Nucleus accumbens (tissue), 56 donors: ENCODE measurements around the gene NCOA4.
A peak's percentile ranks its signal among the peaks of the same experiment; 100 is the strongest.
"Not testable (repeated sequence)": the region's sequence is repeated elsewhere in the genome, so short reads cannot be mapped to it uniquely, and the experiment has no call there.

Experiments
- DNase-seq, 56 donors: peaks; one replicate each; lab custom pipeline; 2025; lab: John Stamatoyannopoulos, UW

Gene NCOA4

DNA sequence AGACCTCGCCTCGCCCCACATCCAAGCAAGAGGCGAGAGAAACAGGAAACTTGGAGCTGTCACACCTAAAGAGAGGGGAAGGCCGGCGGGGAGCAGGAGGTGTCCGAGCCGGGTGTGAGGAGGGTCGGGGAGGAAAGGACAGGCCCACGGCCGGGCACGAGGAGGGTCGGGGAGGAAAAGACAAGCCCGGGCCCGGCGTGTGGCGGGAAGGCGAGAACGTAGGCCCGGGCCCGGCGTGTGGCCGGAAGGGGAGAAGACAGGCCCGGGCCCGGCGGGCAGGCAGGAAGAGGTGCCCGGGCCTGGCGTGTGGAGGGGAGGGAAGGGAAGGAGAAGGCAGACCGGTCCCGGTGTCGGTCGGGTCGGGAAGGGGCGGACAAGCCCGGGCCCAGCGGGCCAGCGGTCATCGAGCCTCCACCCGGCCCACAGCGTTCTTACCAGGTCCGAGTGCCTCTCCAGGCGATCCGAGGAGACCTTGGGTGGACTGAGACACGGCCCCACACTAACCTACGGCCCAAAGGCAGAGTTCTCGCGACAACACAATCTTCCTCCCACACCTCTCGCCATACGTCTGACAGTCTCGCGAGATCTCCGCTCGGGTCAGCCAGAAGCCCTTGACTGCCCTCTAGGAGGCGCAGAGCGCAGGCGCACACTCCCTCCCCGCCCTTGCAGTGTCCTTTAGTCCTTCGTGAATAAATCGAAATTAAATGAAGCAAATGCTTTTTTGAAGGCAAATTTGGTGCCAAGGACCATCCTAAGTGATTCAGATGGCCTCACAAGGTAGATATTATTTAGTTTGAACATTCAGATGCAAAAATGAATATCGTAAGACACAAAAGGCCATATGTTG, at the start of gene NCOA4:
TSS of gene NCOA4 (minus strand) at position 533 of the 847 bp plus-strand sequence. CDS start 13,943 bp downstream, outside the sequence.
- peak; percentile 34 to 97 (median 89) for DNase-seq

DNA sequence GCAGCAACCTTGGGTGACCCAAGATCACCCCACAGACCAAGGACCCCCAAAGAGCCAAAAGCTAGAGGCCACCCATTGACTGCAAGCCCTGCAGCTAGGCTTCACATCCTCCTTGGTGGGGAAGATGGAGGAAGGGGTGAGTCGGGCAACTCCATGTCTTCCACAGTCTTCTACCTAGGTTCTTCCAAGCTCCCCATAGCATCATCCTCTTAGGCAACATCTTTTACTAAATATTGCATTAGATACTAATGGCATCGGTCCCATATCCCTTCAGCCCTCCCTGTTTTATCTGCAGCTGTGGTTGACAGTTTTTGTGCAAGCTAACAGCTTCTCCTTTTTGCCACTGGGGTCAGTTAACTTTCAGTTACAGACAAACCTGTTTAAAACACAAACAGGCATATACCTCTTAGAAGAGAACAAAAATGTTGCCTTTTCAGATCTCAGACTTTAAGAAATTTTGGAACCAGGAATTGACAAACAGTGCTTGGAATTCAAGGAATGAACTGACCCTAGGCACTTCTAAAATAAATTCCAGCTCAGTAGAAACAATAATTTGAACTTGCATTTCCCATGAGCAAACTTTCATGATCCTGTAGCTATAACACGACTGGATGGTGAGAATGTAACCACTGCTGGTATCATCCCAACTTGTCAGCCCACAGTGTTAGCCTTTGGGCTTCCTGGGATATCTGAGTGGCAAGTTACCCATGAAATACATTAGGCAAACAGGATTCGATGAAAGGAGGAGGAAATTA, 49.6 kb upstream of the NCOA4 start:
- DNase-seq, result no peak

DNA sequence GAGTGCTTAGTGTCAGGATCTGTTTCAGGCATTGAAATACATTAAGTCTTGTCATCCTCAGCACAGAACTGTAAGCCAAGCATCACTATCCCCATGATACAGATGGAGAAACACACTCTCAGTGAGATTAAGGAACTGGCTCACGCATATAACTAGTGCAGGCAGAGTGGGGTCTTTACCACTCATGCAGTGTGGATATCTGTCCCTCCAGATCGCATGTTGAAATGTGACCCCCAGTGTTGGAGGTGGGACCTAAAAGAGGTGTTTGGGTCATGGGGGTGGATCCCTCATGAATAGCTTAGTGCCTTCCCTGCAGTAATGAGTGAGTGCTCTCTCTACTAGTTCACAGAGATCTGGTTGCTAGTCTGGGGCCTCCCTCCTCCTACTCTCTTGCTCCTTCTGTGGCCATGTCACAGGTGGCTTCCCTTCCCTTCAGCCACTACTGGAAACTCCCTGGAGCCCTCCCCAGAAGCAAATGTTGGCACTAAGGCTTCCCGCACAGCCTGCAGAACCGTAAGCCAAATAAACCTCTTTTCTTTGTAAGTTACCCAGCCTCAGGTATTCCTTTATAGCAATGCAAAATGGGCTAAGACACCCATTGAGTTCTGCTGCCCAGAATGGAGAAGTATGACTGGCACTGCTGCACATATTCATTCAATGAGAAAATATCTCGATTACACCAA, 47.4 kb upstream of the NCOA4 start:
- DNase-seq, result no peak

DNA sequence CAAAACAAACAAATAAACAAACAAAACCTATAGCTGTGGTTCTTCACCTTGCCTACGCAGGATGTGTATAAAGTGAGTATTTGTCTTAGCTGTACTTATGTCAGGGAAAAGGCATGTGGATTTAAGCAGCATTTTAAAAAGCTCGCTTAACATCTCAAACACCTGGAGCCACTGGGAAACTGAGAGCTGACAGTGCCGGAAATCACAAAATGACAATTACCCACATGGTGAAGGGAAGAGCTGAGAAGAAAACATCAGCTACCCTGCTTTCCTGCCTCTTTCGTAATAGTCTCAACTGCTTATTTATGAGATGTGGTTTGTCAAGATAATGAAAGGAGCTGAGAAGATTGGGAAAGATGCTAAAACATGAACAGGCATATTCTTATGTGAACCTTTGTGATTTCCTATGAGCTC, 46.7 kb upstream of the NCOA4 start:
- DNase-seq, result no peak

DNA sequence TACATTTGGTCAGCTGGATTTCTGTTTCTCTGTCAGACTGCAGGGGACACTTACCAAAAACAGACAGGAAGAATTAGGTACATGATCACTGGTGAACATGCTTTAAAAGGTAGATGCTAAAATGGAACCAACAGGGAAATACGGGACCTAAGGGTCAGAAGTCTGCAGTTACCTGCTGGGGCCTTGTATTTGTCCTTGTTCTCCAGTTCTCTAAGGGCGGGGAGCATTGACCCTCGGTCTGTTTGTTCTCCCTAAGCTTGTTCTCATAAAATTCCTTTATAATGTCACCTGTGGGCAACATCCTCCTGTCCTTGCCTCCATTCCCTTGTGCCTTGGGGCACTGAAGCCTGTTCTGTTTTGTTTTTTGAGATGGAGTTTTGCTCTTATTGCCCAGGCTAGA, 45.4 kb upstream of the NCOA4 start:
- no peak for DNase-seq

DNA sequence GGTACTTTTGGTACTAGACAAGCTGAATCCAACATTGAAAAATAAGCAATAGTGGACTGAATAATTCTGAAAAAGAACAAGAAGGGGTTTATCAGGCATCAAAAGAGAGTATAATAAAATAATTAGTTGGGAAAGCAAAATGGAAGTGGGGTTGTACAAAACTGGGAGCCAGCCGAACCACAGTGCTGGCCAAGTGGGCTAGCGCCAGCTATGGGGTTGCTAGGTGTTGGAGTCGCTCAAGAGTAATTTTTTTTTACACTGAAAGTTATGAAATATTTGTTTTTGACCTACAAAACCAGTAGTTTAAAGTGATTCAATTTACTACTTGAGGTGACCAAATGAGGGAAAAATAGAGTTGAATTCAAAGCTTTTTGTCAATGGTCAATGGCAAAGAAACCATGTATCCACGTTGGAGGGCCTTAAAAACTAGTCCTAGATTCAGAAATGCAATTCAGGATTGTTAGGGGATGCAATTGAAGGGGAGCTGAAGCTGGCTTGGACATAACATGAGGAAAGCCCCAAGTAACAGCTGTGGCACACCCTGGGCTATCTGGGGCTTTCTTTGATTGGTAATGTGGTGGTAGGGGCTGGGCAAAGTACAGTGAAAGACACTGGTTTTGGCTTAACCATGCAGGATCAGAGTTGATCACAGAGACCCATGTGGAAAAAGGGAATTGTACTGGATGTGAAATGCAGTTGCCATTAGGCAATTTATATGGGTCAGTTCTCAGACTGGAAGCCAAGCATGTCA, 43.9 kb upstream of the NCOA4 start:
- DNase-seq, result no peak

DNA sequence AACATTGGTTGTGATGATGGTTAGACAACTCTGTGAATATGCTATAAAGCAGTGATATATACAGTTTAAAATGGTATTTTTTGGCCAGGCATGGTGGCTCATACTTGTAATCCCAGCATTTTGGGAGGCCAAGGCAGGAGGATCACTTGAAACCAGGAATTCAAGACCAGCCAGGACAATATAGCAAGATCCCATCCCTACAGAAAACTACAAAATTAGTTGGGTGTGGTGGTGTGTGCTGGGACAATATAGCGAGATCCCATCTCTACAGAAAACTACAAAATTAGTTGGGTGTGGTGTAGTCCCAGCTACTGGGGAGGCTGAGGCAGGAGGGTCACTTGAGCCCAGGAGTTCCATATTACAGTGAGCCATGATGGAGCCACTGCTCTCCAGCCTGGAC, 43.1 kb upstream of the NCOA4 start:
- DNase-seq, result no peak

DNA sequence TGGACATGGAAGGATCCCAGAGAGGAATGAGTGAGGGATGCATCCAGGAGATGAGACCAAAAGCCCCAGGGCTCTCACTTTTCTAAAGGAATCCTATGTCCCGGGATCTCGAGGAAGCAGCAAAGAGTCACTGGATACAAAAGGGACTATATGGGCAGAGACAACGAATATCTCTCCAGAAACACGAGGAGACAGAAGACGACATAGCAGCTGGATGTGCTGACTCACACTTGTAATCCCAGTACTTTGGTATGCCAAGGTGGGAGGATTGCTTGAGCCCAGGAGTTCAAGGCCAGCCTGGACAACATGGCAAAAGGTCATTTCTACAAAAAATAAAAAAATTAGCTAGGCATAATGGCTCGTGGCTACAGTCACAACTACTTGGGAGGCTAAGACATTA, 40.3 kb upstream of the NCOA4 start:
- no peak for DNase-seq

DNA sequence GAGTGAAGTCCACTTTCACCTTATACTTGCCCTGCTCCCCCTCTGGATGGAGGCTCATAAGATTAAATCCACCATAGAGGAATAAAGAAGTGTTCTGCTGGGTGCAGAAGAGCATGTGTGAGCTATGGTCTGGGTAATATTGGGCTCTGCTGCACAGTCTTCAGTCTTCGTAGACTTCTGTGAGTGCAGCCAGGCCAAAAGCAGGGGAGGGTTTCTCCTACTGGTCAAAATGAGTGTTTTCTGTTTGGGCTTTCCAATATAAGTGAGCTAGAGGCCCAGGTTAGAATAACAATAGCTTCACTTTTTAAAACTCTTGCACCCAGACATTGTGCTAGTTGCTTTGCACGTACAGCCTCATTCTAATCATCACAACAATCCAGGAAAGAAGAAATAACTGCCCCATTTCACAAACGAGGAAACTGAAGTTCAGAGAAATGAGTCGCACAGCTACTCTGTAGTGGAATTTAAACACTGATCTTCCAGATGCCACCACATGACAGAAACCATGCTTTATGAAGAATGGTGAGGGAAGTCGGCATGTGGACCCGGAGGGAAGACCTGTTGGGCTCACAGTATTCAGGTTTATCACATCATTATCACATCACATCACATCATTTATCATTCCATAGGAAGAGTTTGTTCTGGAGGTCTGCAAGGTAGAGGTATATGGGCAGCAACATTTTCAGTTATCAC, 39.5 kb upstream of the NCOA4 start:
- DNase-seq, result no peak

DNA sequence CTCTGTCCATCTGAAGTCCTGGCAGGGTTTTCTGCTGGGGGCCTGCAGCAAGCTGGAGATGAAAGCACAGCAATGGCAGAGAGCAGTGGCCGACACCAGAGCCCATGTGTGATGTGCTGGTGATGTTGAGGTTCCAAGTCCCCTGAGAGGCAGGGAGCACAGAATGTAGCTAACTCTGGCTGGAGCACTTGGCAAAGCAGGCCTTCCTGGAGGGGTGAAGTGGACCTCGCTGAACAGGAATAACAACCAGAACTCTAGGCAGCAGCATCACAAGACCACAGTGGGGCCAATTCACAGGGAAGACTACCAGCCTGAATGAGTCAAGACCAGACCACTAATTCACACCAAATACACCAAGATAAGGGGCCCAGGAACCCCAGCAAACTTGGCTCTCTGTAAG, 38.5 kb upstream of the NCOA4 start:
- DNase-seq, result no peak

DNA sequence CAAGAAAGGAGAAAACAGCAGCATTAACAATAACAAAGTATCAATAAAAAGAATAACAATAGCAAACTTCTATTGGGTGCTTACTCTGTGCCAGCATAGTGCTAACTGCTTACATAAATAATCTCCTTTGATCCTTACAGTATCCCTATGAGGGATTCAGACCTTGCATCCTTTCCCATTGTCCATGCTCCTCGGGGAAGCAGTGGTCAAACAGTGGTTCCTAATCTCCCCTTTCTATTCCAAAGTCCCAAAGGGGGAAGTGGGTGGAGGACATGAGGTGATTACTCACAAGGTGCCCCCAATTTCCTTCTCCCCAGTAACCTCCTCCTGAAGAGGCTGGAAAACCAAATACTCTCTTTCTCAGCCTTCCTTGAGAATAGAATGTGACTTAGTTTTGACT, 37.7 kb upstream of the NCOA4 start:
- DNase-seq, result no peak

DNA sequence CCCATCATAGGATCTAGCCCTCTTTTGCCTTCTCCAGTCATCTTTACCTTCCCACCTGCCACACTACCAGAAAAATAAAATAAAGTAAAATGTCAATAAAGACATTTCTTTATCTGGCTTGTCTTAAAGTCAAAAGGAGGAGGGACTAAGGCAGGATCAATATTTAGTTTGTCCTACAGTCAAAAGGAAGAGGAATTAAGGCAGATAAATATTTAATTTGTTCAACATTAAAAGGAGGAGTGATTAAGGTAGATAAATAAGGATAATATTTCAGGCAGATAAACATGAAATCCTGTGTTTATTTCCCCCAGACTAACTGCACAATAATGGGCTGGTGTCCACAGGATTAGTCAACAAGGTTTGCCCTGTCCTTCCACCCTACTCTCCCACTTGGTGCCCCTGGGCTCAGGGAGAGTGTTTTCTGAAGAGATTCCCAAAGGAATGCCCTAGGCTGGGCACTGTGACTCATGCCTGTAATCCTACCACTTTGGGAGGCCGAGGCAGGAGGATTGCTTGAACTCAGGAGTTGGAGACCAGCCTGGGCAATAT, 33.9 kb upstream of the NCOA4 start:
- DNase-seq, result no peak

DNA sequence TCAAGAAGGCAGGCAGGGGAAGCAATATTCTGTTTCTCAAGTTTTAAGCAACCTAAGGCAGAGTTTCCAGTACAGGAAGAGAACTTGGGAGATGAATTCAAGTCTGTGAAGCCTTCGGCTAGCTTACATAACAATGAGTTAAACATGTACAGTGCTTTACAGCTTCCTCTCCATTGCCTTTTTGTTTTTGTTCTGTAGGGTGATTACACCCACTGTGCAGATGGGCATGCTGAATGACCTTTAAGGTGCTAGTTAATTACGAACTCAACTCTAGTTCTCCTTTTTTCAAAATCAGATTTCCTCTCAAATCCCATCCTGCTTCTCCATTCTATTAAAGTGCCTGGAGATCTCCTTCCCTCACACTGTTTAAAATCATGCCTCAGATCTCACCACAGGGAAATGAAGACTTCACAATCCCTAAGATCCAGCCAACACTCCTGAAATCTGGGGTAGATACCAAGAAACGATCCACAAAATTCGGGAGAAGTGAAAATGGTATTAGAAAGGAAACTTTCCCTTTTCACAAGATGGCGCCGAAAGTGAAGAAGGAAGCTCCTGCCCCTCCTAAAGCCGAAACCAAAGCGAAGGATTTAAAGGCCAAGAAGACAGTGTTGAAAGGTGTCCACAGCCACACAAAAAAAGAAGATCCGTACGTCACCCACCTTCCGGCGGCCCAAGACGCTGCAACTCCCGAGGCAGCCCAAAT, 32.5 kb upstream of the NCOA4 start:
- no peak for DNase-seq

DNA sequence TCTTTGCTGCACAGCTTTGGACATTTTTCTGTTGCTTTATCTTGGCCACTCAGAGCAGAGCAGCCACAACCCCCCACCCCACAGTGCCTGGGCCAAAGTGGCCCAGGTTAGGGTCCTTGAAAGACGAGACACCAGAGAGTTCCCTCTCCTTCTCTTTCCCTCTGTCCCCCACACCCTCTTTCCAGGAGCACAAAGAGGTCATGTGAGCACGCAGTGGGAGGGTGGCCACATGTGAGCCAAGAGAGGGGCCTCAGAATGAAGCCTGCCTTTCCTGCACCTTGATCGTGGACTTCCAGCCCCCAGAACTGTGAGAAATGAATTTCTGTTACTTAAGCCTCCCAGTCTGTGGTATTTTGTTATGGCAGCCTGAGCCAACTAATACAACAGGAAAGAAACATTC, 30.3 kb upstream of the NCOA4 start:
- no peak for DNase-seq

DNA sequence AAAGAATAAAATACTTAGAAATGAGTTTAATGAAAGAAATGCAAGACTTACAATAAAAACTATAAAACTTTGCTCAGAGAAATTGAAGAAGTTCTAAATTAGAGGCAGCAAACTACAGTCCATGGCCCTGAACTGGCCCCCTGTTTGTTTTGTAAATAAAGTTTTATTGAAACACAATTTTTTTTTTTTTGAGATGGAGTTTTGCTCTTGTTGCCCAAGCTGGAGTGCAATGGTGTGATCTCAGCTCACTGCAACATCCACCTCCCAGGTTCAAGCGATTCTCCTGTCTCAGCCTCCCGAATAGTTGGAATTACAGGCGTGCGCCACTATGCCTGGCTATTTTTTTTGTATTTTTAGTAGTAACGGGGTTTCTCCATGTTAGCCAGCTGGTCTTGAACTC, 27.5 kb upstream of the NCOA4 start:
- not testable (repeated sequence) for DNase-seq

DNA sequence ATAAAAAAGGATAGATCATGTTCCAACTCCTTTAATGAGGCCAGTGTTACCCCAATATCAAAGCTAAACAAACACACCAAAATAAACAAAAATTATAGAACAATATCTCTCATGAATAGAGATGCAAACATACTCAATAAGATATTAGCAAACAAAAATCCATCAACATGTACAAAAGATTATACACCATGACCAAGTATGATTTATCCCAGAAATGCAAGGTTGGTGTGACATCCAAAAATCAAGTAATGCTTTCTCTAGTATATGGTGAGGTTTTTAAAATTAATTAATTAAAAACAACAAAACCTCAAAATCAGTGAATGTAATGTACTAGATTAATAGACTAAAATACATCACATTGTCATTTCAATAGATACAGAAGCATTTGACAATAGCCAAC, 26.6 kb upstream of the NCOA4 start:
- DNase-seq, result no peak

DNA sequence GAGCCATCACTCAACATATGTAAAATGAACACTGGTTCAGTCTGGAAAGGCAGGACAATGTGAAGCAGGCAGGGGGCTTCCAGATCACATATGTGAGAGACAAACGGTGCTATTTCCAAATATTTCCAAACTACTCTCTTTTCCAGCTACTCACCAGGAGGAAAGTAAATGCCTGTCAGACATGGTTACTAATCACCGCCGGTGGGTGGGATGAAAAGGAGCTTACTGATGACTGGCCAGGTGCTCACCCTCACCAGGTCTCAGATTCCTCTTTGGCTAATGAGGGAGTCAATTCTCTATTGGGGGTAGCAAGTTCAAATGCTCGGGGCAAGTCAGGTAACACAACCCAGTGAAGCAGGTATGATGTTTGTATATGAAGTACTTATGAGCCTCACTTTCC, 25.3 kb upstream of the NCOA4 start:
- DNase-seq, result no peak

DNA sequence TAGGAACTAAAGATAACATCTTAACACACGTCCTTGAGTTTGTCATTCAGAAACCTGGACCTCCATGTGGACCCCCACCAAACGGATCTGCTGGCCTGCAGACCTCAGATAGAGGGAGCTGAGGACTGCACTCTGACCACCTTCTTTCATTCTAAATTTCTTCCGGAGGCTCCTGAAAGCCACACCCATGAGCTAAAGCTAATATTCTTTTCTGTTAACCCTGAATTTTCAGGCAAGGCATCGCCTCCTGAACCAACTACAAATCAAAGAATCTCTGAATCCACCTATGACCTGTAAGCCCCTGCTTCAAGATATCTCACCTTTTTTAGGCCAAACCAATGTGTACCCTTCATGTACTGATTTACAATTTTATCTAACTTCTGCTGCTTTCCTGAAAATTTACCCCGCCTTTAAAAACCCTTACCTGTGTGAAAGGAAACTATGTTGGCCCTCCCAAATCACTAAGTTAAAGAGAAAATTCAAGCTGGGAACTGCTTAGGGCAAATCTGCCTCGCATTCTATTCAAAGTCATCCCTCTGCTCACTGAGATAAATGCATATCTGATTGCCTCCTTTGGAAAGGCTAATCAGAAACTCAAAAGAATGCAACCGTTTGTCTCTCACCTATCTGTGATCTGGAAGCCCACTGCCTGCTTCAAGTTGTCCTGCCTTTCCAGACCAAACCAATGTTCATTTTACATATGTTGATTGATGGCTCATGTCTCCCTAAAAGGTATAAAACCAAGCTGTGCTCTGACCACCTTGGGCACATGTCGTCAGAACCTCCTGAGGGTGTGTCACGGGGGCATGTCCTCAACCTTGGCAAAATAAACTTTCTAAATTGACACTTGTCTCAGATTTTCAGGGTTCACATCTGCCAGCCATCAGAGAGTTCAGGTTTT, 23.4 kb upstream of the NCOA4 start:
- DNase-seq, result no peak
